OCI-LY1 (cell line): Measurements from ENCODE around the gene HESX1.

Experiments used
- H2AFZ ChIP-seq: fragments of 200-600 bp; sonication (generic), shearing (Covaris generic); 2 replicates; pipeline ENCODE4 v1.6.0; 2014; ENCODE audit warnings: antibody characterized with exemption, mild to moderate bottlenecking, low read length
- H3F3A ChIP-seq: fragments of 200-600 bp; sonication (generic), shearing (Covaris generic); 2 replicates; pipeline ENCODE4 v1.6.0; 2014; ENCODE audit warnings: mild to moderate bottlenecking, antibody characterized with exemption, low read length, moderate library complexity; ENCODE audit not compliant: insufficient read depth
- H3K27ac ChIP-seq: fragments of 200-600 bp; sonication (generic); 2 replicates; pipeline ENCODE4 v1.5.1; 2014; ENCODE audit warnings: low read length, mixed run types, mild to moderate bottlenecking, low read depth; ENCODE audit not compliant: poor library complexity, severe bottlenecking
- H3K27me3 ChIP-seq: fragments of 200-600 bp; sonication (generic); 2 replicates; pipeline ENCODE4 v1.6.0; 2014; ENCODE audit warnings: antibody characterized with exemption, mild to moderate bottlenecking, low read length, moderate library complexity; ENCODE audit not compliant: insufficient read depth
- H3K36me3 ChIP-seq: fragments of 200-600 bp; sonication (generic); 2 replicates; pipeline ENCODE4 v1.6.1; 2014; ENCODE audit warnings: mild to moderate bottlenecking, antibody characterized with exemption, low read length, moderate library complexity, mixed read lengths; ENCODE audit not compliant: insufficient read depth
- H3K4me1 ChIP-seq: fragments of 200-600 bp; sonication (generic); 2 replicates; pipeline ENCODE4 v1.5.1; 2014; ENCODE audit warnings: mild to moderate bottlenecking, low read length, moderate library complexity; ENCODE audit not compliant: insufficient read depth, severe bottlenecking
- H3K4me2 ChIP-seq: fragments of 200-600 bp; sonication (generic), shearing (Covaris generic); 2 replicates; pipeline ENCODE4 v1.6.1; 2014; ENCODE audit warnings: low read length
- H3K4me3 ChIP-seq: fragments of 200-600 bp; sonication (generic); 2 replicates; pipeline ENCODE4 v1.5.1; 2014; ENCODE audit warnings: low read length, low read depth, mild to moderate bottlenecking, mixed read lengths; ENCODE audit not compliant: poor library complexity, severe bottlenecking
- H3K79me2 ChIP-seq: fragments of 200-600 bp; shearing (Covaris generic); 2 replicates; pipeline ENCODE4 v1.6.1; 2016; ENCODE audit warnings: mixed run types, low read length, mixed read lengths; ENCODE audit not compliant: insufficient read depth
- H3K9ac ChIP-seq: fragments of 200-600 bp; sonication (generic), shearing (Covaris generic); 2 replicates; pipeline ENCODE4 v1.6.1; 2014; ENCODE audit warnings: mild to moderate bottlenecking, low read length, mixed read lengths
- H3K9me2 ChIP-seq: fragments of 200-600 bp; sonication (generic), shearing (Covaris generic); 2 replicates; pipeline ENCODE4 v1.6.1; 2014; ENCODE audit warnings: low read depth, mild to moderate bottlenecking, low read length, mixed read lengths
- H3K9me3 ChIP-seq: fragments of 200-600 bp; shearing (Covaris generic); 2 replicates; pipeline ENCODE4 v1.6.1; 2014; ENCODE audit warnings: low read length, mixed read lengths
- H4K20me1 ChIP-seq: fragments of 200-600 bp; sonication (generic), shearing (Covaris generic); 2 replicates; pipeline ENCODE4 v1.6.0; 2016; ENCODE audit warnings: mild to moderate bottlenecking, low read length; ENCODE audit not compliant: insufficient read depth
- EZH2 ChIP-seq: fragments of 200-600 bp; sonication (generic), shearing (Covaris generic); IDR thresholded peaks from 2 replicates; pipeline ENCODE4 v1.8.0; 2017; ENCODE audit warnings: borderline replicate concordance, mixed run types, mild to moderate bottlenecking, antibody characterized with exemption, low read length, moderate library complexity, mixed read lengths
- TF ChIP-seq, protein P1 (sequence below): fragments of 200-600 bp; sonication (generic), shearing (Covaris generic); IDR thresholded peaks from 2 replicates; pipeline ENCODE4 v1.5.1; 2017; ENCODE audit warnings: mild to moderate bottlenecking, antibody characterized with exemption, low read length, moderate library complexity, mixed read lengths

Gene HESX1

GRCh38 chr3:57221883-57222282, 22.1 kb upstream of the HESX1 start:
- Histone ChIP-seq H3K4me2 (no peak overlapping the region), H2AFZ (no peak overlapping the region), H3K79me2 (no peaks in the 10 kb centered on the region), H3K9me2 (no peaks in the 10 kb centered on the region), H3K27ac (no peak overlapping the region), H3K36me3 (no peaks in the 10 kb centered on the region), H3F3A (no peaks in the 10 kb centered on the region), H3K9me3 (no peaks in the 10 kb centered on the region), H4K20me1 (no peaks in the 10 kb centered on the region), H3K4me3 (no peak overlapping the region), H3K9ac (no peak overlapping the region), H3K4me1 (peaks cover 5% of the 10 kb centered on the region), H3K27me3 (no peaks in the 10 kb centered on the region)
- TF ChIP-seq, protein P1, sequence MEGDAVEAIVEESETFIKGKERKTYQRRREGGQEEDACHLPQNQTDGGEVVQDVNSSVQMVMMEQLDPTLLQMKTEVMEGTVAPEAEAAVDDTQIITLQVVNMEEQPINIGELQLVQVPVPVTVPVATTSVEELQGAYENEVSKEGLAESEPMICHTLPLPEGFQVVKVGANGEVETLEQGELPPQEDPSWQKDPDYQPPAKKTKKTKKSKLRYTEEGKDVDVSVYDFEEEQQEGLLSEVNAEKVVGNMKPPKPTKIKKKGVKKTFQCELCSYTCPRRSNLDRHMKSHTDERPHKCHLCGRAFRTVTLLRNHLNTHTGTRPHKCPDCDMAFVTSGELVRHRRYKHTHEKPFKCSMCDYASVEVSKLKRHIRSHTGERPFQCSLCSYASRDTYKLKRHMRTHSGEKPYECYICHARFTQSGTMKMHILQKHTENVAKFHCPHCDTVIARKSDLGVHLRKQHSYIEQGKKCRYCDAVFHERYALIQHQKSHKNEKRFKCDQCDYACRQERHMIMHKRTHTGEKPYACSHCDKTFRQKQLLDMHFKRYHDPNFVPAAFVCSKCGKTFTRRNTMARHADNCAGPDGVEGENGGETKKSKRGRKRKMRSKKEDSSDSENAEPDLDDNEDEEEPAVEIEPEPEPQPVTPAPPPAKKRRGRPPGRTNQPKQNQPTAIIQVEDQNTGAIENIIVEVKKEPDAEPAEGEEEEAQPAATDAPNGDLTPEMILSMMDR: peak; percentile 23; the same call in 1 of the 2 replicates
- no peak for TF ChIP-seq EZH2

DNA sequence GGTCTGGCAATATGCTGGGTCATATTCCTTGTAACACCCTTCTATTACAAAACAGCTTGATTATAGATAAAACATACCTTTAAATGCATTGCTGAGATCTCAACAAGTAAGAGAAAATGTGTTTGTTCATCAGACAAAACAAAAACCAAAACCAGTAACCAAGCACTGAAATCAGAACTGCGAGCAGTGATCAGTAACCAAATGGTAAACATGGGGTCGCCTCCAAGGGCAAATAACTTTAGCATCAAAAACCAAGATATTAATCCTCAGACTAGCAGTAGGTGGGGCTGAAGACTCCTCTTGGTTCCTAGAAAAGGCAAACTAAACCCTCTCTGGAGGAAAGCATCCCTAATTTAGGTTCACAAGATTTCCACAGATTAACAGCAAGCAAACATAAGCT, 6.6 kb upstream of the HESX1 start:
- TF ChIP-seq, protein P1: no peak
- TF ChIP-seq EZH2: no peak
- Histone ChIP-seq H3K79me2 (no peaks in the 10 kb centered on the region), H3K4me1 (no peaks in the 10 kb centered on the region), H2AFZ (no peak overlapping the region), H4K20me1 (no peaks in the 10 kb centered on the region), H3F3A (no peaks in the 10 kb centered on the region), H3K9me2 (no peaks in the 10 kb centered on the region), H3K9me3 (no peaks in the 10 kb centered on the region), H3K36me3 (no peaks in the 10 kb centered on the region), H3K4me3 (no peak overlapping the region), H3K4me2 (no peak overlapping the region), H3K27ac (no peak overlapping the region), H3K9ac (no peak overlapping the region), H3K27me3 (no peaks in the 10 kb centered on the region)

- H3K27ac ChIP-seq: no peak overlapping the region
- no peak overlapping the region for H3K4me2 ChIP-seq
- no peaks in the 10 kb centered on the region for H4K20me1 ChIP-seq
- no peaks in the 10 kb centered on the region for H3K27me3 ChIP-seq
- H2AFZ ChIP-seq: no peak overlapping the region
- H3K9me3 ChIP-seq: no peaks in the 10 kb centered on the region
- H3F3A ChIP-seq: no peaks in the 10 kb centered on the region
- no peak for TF ChIP-seq EZH2
- TF ChIP-seq, protein P1: no peak
- no peak overlapping the region for H3K9ac ChIP-seq
- no peaks in the 10 kb centered on the region for H3K4me1 ChIP-seq
- no peaks in the 10 kb centered on the region for H3K9me2 ChIP-seq
- no peaks in the 10 kb centered on the region for H3K36me3 ChIP-seq
- H3K4me3 ChIP-seq: no peak overlapping the region
- H3K79me2 ChIP-seq: no peaks in the 10 kb centered on the region
Measured at GRCh38 chr3:57194641-57195040, 5.1 kb downstream of the HESX1 start.
